HG03432 (cell line): Measurements from ENCODE around the gene CAMTA1.

Experiments used
- ATAC-seq: cut with Tn5 transposase; IDR thresholded peaks from one replicate; pipeline ENCODE4 v1.9.1; 2021; ENCODE audit warnings: mild to moderate bottlenecking, moderate library complexity; ENCODE audit not compliant: unreplicated experiment

Gene CAMTA1

GRCh38 chr1:6955357-6956094 lies 170.3 kb downstream of the CAMTA1 start:
- ATAC-seq = no peak

- no peak for ATAC-seq
Measured at GRCh38 chr1:6956488-6957159, 171.4 kb downstream of the CAMTA1 start.

GRCh38 chr1:6957341-6957740 lies 172.1 kb downstream of the CAMTA1 start:
- ATAC-seq = no peak

- no peak for ATAC-seq
Measured at GRCh38 chr1:6958407-6959030, 173.3 kb downstream of the CAMTA1 start.

- ATAC-seq = no peak
Measured at GRCh38 chr1:6959491-6959890, 174.2 kb downstream of the CAMTA1 start.

GRCh38 chr1:6960291-6960811 lies 175.1 kb downstream of the CAMTA1 start:
- ATAC-seq = no peak

- ATAC-seq = no peak
Measured at GRCh38 chr1:6960860-6961259, 175.6 kb downstream of the CAMTA1 start.

- ATAC-seq = no peak
Measured at GRCh38 chr1:6961289-6961688, 176.0 kb downstream of the CAMTA1 start.

- no peak for ATAC-seq
Measured at GRCh38 chr1:6961905-6962477, 176.7 kb downstream of the CAMTA1 start.

DNA sequence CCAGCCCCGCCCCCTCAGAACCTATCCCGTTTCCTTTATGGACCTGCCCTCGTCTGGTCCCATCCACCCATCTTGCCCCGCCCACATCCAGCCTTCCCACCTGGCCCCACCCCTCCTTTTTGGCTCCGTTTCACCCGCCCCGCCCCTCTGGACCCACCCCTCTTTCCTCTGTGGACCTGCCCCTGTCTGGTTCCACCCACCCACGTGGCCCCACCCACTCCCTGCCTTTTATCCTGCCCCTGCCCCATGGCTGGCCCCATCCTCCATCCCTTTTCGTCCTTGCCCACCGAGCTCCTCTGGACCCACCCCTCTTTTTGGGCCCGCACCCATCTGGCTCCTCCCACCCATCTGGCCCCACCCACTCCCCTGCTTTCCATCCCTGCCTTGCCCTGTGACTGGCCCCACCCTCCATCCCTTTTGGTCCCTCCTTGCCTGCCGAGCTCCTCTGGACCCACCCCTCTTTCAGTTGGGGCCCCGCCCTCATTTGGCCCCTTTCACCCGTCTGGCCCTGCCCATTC lies 177.3 kb downstream of the CAMTA1 start:
- ATAC-seq = no peak

DNA sequence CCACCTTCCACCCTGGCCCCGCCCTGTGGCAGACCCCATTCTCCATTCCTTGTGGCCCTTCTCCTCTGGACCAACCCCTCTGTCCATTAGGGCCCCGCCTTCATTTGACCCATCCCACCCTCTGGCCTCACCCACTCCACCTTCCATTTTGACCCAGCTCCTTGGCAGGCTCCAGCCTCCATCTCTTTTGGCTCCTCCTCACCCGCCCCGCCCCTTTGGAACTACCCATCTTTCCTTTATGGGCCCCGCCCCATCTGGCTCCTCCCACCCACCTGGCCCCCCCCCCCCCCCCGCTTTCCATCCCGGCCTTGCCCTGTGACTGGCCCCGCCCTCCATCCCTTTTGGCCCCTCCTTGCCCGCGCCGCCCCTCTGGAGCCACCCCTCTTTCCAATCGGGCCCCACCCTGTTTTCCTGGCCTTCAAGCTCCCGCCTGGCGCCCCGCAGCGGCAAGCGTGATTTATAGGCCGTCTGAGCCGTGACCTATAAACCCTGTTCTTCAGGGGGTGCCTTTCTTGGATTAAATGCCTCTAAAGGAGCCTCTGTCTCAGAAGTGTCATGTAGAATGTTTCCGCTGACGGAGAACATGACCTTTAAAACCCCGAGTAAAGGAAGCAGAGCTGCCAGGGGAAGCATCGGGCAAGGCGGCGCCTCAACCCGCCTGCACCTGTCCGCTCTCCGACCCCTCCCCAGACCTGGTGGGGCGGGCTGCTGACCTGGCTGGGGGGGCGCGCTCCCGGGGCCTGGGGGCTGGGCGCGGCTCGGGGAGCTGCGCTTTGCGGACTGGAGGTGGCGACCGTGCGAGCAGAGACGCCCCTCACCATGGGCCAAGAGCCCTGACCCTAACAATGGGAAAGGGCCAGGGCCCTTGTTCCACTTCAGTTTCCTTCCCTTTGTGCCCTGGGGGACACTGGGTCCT lies 178.0 kb downstream of the CAMTA1 start:
- ATAC-seq = no peak

DNA sequence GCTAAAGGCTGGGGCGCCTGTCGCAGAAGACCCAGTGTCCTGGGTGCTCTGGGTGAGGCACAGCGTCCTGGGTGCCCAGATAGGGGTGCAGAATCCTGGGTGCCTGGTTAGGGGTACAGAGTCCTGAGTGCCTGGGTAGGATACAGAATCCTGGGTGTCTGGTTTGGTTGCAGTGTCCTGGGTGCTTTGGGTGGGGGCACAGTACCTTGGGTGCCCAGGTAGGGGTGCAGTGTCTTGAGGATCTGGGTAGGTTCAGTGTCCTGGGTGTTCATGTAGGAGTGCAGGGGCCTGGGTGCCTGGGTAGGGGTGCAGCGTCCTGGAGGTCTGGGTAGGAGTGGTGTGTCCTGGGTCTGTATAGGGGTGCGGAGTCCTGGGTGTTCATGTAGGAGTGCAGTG lies 178.7 kb downstream of the CAMTA1 start:
- ATAC-seq = no peak

GRCh38 chr1:6965083-6965934 lies 180.1 kb downstream of the CAMTA1 start:
- ATAC-seq = no peak

DNA sequence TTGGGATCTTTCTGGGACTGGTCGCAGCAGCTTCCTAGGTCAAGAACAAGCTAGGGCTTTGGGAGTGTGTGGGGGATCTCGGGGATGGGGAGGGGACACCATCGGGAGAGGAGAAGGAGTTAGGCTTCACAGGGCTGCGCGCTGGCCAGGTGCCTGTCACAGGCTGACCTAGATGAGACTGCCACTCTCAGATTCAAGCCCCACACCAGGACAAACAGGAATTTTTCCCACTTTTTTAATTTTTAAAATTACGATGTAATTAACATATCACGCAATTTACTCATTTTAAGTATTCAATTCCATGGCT lies 180.6 kb downstream of the CAMTA1 start:
- no peak for ATAC-seq

GRCh38 chr1:6966326-6966725 lies 181.1 kb downstream of the CAMTA1 start:
- ATAC-seq = no peak

GRCh38 chr1:6967431-6968111 lies 182.3 kb downstream of the CAMTA1 start:
- no peak for ATAC-seq

DNA sequence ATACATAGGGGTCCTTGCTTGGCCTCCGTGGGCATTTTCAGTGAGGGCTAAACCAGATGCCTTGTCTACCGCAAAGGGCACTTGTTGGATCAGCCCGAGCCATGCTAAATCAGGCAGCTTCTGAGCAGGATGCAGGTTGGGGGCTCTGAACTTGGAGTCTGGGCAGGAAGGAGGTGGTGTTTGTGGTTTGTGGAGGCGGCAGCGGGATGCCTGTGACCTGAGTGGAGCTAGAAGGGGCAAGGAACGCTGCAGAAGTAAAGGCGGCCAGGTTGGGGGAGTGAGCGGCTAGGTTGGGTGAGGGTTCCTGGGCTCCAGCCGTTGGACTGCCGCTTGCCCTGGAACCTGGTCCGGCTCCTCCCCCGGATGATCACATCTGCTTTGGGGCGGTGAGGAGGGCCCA lies 183.9 kb downstream of the CAMTA1 start:
- no peak for ATAC-seq

DNA sequence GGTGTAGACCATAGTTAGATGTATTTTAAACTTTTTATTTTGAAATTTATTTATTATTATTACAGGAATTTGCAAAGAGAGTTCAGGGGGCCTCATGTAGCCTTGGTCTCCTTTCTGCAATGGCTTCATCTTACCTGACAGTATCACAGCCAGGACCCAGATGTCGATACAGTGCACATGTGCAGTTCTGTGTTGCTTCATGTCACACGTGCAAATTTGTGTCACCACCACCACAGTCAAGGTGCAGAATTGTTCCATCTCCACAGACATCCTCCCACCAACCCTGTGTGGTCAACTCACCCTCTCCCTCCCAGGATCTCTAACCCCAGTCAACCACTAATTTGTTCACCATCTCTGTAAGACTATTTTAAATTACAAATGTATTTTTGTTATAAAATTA lies 184.5 kb downstream of the CAMTA1 start:
- ATAC-seq = no peak

- ATAC-seq = no peak
Measured at GRCh38 chr1:6970221-6970620, 185.0 kb downstream of the CAMTA1 start.
